Thyroid gland (tissue), 4 donors: Measurements from ENCODE around the gene MPP4. TPM values are rescaled to one million over a fixed set of nuclear protein-coding genes. Genes with fewer than 3 reads are reported as not detected.

ENCODE experiments used
- DNase-seq, 2 donors: peaks; one replicate each; pipeline ENCODE4 v3.0.0-alpha.2; 2019
- H3K27ac ChIP-seq, 3 donors: fragments of 200-600 bp; sonication (generic); 1 replicate in 2 of 3; 2 replicates in 1 of 3; pipeline ENCODE4 v1.5.1; 2016 to 2019; ENCODE audit warnings: mild to moderate bottlenecking in 1 of 3, moderate library complexity in 1 of 3
- H3K27me3 ChIP-seq: fragments of 200-600 bp; sonication (generic); one replicate; pipeline ENCODE4 v1.5.1; 2019
- H3K36me3 ChIP-seq, 2 donors: fragments of 200-600 bp; sonication (generic); one replicate each; pipeline ENCODE4 v1.5.1; 2016 to 2019
- H3K4me1 ChIP-seq, 2 donors: fragments of 200-600 bp; sonication (generic); one replicate each; pipeline ENCODE4 v1.5.1; 2017 to 2019
- H3K4me3 ChIP-seq, 3 donors: fragments of 200-600 bp; sonication (generic); replicated peaks in 1 of 3; 1 replicate in 2 of 3; 2 replicates in 1 of 3; pipeline ENCODE4 v1.5.1; 2016; ENCODE audit warnings: mild to moderate bottlenecking in 1 of 3
- H3K9me3 ChIP-seq: fragments of 200-600 bp; sonication (generic); one replicate; pipeline ENCODE4 v1.5.1; 2017
- POLR2A ChIP-seq, 2 donors: fragments of 450-650 bp; IDR thresholded peaks; one replicate each; pipeline ENCODE4 v1.6.1; 2017; ENCODE audit warnings: antibody characterized with exemption in 2 of 2, mild to moderate bottlenecking in 2 of 2, moderate library complexity in 1 of 2
- WGBS, 2 donors: methylation state at CpG; one replicate each; pipeline ENCODE4 v1.1.5; 2017; 5-methylcytosine and 5-hydroxymethylcytosine counted together
- intact Hi-C: fragments of 100-400 bp; cut with DNase I; formaldehyde crosslinking; loops from one replicate; pipeline ENCODE4 v1.15.1; 2023
- total RNA-seq, 4 donors: library from RNA; depleted of rRNA; stranded (reverse); fragments of >200 nt; gene quantifications; one replicate each; pipeline ENCODE4 v1.2.3, GENCODE V29; 2016
- TF ChIP-seq, protein P1 (sequence below), 6 experiments: fragments of 200-600 bp in 3 of 6; fragments of 450-650 bp in 3 of 6; sonication (generic) in 3 of 6; IDR thresholded peaks; one replicate each; pipeline ENCODE4 v1.5.1; 2016 to 2019; ENCODE audit warnings: antibody characterized with exemption in 6 of 6, mild to moderate bottlenecking in 2 of 6, inconsistent platforms in 1 of 6, moderate library complexity in 1 of 6

The MPP4 gene
- total RNA-seq, 4 donors from 2014 or later: not detected

GRCh38 chr2:201639205-201639604, 59.2 kb downstream of the MPP4 start:
- WGBS, 2 donors: 83 to 89% methylated on average over 3 of the region's 3 CpGs
- DNase-seq: no peak
- peaks cover 0 to 5% of the 10 kb centered on the region in 2 donors for H3K4me1 ChIP-seq
- H3K36me3 ChIP-seq: peaks cover 0 to 18% of the 10 kb centered on the region in 2 donors
- H3K27me3 ChIP-seq: no peaks in the 10 kb centered on the region
- intact Hi-C loops: no loop called here
- H3K27ac ChIP-seq: no peak overlapping the region
- H3K9me3 ChIP-seq: no peaks in the 10 kb centered on the region
- TF ChIP-seq POLR2A (IDR thresholded peaks at IDR 0.05): no peak
- TF ChIP-seq, protein P1, sequence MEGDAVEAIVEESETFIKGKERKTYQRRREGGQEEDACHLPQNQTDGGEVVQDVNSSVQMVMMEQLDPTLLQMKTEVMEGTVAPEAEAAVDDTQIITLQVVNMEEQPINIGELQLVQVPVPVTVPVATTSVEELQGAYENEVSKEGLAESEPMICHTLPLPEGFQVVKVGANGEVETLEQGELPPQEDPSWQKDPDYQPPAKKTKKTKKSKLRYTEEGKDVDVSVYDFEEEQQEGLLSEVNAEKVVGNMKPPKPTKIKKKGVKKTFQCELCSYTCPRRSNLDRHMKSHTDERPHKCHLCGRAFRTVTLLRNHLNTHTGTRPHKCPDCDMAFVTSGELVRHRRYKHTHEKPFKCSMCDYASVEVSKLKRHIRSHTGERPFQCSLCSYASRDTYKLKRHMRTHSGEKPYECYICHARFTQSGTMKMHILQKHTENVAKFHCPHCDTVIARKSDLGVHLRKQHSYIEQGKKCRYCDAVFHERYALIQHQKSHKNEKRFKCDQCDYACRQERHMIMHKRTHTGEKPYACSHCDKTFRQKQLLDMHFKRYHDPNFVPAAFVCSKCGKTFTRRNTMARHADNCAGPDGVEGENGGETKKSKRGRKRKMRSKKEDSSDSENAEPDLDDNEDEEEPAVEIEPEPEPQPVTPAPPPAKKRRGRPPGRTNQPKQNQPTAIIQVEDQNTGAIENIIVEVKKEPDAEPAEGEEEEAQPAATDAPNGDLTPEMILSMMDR (IDR thresholded peaks at IDR 0.05): no peak
- no peak overlapping the region for H3K4me3 ChIP-seq

DNA sequence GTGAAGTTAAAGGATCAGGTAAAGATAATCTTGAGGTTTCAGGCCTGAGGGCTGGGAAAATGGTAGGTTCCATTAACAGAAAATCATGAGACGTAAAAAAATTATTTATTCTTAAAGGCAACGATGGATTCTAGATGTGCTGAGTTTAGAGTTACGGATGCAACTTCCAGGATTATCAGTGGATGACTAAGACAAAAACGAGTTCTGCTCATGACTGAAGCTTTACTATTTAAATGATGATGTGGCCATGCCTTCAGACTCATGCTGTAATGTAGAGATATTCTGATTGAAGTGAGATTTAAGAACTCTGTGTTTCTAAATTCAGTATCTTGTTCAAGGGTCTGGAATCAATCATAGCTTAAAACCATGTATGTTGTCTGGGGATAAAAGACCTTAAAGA, 60.1 kb downstream of the MPP4 start:
- no peak overlapping the region for H3K27ac ChIP-seq
- H3K27me3 ChIP-seq: no peaks in the 10 kb centered on the region
- intact Hi-C loops: no loop called here
- no peak overlapping the region for H3K4me3 ChIP-seq
- TF ChIP-seq POLR2A (IDR thresholded peaks at IDR 0.05): no peak
- TF ChIP-seq, protein P1 (IDR thresholded peaks at IDR 0.05): no peak
- 83 to 89% methylated on average over 4 of the region's 4 CpGs for WGBS, 2 donors
- no peaks in the 10 kb centered on the region for H3K9me3 ChIP-seq
- H3K36me3 ChIP-seq: peaks cover 0 to 25% of the 10 kb centered on the region in 2 donors
- H3K4me1 ChIP-seq: no peaks in the 10 kb centered on the region
- DNase-seq: no peak

DNA sequence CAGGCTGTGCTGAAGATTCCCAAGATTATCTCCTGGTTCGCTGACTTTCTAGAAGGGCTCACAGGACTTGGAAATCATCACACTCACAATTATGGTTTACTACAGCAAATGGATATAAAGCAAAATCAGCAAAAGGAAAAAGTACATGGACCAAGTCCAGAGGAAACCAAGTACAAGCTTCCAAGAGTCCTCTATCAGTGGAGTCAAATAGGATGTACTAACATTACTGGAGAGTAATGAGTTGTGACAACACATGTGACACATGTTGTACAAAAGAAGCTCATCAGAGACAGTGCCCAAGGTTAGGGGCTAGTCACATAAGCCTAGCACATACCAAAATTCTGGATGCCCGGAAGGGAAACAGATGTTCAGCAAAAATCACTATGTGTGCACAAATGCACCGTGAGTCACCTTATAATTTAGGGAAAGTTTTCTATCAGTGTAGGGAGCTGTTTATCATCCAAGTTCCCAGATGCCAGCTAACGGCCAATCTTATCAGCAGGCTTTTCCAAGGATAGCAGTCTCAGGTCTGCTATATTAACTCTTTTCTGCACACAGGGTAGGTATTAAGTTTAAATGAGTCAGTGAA, 64.7 kb downstream of the MPP4 start:
- 94% methylated on average over 4 of the region's 4 CpGs for WGBS, 2 donors
- intact Hi-C loops: no loop called here
- H3K27ac ChIP-seq: no peak overlapping the region
- H3K9me3 ChIP-seq: no peaks in the 10 kb centered on the region
- peaks cover 6 to 51% of the 10 kb centered on the region in 2 donors for H3K36me3 ChIP-seq
- no peak overlapping the region for H3K4me3 ChIP-seq
- TF ChIP-seq, protein P1 (IDR thresholded peaks at IDR 0.05): no peak
- no peak for TF ChIP-seq POLR2A (IDR thresholded peaks at IDR 0.05)
- DNase-seq: no peak
- no peaks in the 10 kb centered on the region for H3K27me3 ChIP-seq
- no peaks in the 10 kb centered on the region for H3K4me1 ChIP-seq

GRCh38 chr2:201631041-201631440, 67.4 kb downstream of the MPP4 start:
- H3K4me1 ChIP-seq: no peaks in the 10 kb centered on the region

DNA sequence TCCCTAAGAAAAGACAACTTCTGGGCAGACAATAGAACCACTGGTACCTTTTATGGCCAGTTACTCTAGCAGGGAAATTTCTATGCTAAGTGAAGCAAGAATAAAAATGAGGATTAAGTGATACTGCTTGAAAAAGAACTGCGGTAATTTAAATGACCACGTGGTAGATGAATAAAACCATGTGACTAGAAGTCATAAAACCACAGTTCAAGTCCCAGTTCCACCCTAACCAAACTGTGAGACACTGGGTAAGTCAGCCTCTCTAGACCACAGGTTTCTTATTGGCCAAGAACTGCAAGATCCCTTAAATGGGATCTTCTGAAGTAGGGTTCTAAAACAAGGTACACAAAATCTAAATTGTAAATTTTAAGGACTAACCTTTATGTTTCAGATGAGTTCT, 67.9 kb downstream of the MPP4 start:
- peaks cover 14 to 38% of the 10 kb centered on the region in 2 donors for H3K36me3 ChIP-seq
- no peaks in the 10 kb centered on the region for H3K9me3 ChIP-seq
- intact Hi-C loops: no loop called here
- no peaks in the 10 kb centered on the region for H3K27me3 ChIP-seq
- no peak overlapping the region for H3K27ac ChIP-seq
- DNase-seq: no peak
- no peak for TF ChIP-seq POLR2A (IDR thresholded peaks at IDR 0.05)
- TF ChIP-seq, protein P1 (IDR thresholded peaks at IDR 0.05): no peak
- 82 to 88% methylated on average over 2 of the region's 2 CpGs for whole genome bisulfite sequencing, 2 donors
- no peak overlapping the region for H3K4me3 ChIP-seq
- H3K4me1 ChIP-seq: no peaks in the 10 kb centered on the region

More at GRCh38 chr2:201631041-201631440, 67.4 kb downstream of the MPP4 start:
- H3K9me3 ChIP-seq: no peaks in the 10 kb centered on the region
- no peaks in the 10 kb centered on the region for H3K27me3 ChIP-seq
- H3K36me3 ChIP-seq: peaks cover 14 to 38% of the 10 kb centered on the region in 2 donors
- H3K4me3 ChIP-seq: no peak overlapping the region
- WGBS, 2 donors: 94 to 96% methylated on average over 8 of the region's 8 CpGs
- intact Hi-C loops: no loop called here
- no peak for DNase-seq
- TF ChIP-seq, protein P1 (IDR thresholded peaks at IDR 0.05): no peak
- TF ChIP-seq POLR2A (IDR thresholded peaks at IDR 0.05): no peak
- H3K27ac ChIP-seq: no peak overlapping the region
